Measurements from ENCODE around the gene REXO5. TPM values are rescaled to one million over a fixed set of nuclear protein-coding genes. Genes with fewer than 3 reads are reported as not detected.

REXO5 gene
- total and polyA plus RNA-seq, 12 donors, result 2.0 to 6.9 (median 4.8) TPM

DNA sequence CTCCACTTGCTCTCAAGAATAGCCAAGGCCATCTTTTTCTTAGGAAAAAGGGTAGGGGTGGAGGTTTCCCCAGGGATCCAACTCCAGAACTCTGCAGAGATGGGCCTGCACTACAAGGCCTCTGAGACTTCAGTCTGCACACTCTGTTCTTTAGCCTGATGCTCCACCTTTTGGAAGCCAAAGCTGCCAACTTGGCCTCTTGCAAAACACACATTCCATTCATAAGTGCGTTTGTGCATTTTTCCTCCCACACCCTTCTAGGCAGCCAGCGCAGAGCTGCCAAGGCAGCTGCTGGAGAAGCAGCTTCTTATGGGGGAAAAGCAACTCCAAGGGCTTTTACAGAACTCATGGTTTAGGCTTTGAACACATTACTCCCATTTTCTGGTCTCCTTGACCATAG is 45.3 kb downstream of the REXO5 start:
- H3K27me3 ChIP-seq, result no peaks in the 10 kb centered on the region
- DNase-seq (peak; percentile 70 to 77), ATAC-seq (peak; percentile 80 to 96 (median 92))
- peaks cover 15 to 56% (median 50%) of the 10 kb centered on the region in 9 donors for H3K4me1 ChIP-seq
- TF ChIP-seq, protein P1, sequence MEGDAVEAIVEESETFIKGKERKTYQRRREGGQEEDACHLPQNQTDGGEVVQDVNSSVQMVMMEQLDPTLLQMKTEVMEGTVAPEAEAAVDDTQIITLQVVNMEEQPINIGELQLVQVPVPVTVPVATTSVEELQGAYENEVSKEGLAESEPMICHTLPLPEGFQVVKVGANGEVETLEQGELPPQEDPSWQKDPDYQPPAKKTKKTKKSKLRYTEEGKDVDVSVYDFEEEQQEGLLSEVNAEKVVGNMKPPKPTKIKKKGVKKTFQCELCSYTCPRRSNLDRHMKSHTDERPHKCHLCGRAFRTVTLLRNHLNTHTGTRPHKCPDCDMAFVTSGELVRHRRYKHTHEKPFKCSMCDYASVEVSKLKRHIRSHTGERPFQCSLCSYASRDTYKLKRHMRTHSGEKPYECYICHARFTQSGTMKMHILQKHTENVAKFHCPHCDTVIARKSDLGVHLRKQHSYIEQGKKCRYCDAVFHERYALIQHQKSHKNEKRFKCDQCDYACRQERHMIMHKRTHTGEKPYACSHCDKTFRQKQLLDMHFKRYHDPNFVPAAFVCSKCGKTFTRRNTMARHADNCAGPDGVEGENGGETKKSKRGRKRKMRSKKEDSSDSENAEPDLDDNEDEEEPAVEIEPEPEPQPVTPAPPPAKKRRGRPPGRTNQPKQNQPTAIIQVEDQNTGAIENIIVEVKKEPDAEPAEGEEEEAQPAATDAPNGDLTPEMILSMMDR (IDR thresholded peaks at IDR 0.05), result no peak
- peak overlapping the region; percentile 69 to 87 (median 76) for H3K27ac ChIP-seq
- intact Hi-C loops (cut with DNase I), result loop anchor here in 8 of 10 donors (2.0 to 10.0 kb wide), 11 partner anchors 44 to 306 kb away; partner anchors contain the start of genes DCUN1D3 (in 5 of the 8), LYRM1 (in 5 of the 8), ERI2 (in 1 of the 8) and LDAF1 (in 1 of the 8)
- H3K9me3 ChIP-seq, result no peaks in the 10 kb centered on the region
- 10 to 15% methylated on average over 2 of the region's 2 CpGs for WGBS, 2 donors
- H3K36me3 ChIP-seq, result peaks cover 0 to 31% (median 0%) of the 10 kb centered on the region in 9 donors
- no peak overlapping the region for H3K4me3 ChIP-seq

DNA sequence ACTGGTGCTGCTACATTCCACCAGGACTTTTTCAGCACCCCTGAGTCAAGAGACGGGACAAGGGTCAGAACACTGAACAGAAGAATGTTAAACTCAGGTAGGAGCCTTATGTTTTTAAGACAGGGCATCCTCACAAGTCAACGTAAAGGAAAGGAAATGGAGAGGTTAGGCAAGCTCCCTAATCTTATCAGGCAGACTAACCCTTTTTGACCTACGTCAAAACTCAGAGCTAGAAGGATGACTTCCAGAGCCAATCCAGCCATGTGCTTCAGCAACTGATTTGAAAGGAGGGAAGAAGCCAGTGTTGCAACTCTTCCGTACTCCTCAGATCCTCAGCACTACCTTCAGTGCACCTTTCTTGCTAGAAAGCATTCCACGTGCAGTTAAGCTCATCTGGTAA is 46.8 kb downstream of the REXO5 start:
- no peak for DNase-seq
- Histone ChIP-seq H3K27me3 (no peaks in the 10 kb centered on the region), H3K9me3 (no peaks in the 10 kb centered on the region), H3K4me3 (no peak overlapping the region), H3K36me3 (peaks cover 0 to 46% (median 0%) of the 10 kb centered on the region in 9 donors), H3K4me1 (peaks cover 15 to 69% (median 57%) of the 10 kb centered on the region in 9 donors), H3K27ac (peak overlapping the region in 9 of 10 donors; percentile 13 to 81 (median 49))
- WGBS, 2 donors, result 34 to 54% methylated on average over 5 of the region's 5 CpGs
- ATAC-seq, result peak in 1 of 8 donors; percentile 25
- TF ChIP-seq, protein P1 (IDR thresholded peaks at IDR 0.05), result no peak
- intact Hi-C loops (cut with DNase I), result loop anchor here in 6 of 10 donors (2.0 to 10.0 kb wide), 8 partner anchors 44 to 304 kb away; partner anchors contain the start of genes DCUN1D3 (in 5 of the 6), LYRM1 (in 5 of the 6), ERI2 (in 1 of the 6) and LDAF1 (in 1 of the 6)

DNA sequence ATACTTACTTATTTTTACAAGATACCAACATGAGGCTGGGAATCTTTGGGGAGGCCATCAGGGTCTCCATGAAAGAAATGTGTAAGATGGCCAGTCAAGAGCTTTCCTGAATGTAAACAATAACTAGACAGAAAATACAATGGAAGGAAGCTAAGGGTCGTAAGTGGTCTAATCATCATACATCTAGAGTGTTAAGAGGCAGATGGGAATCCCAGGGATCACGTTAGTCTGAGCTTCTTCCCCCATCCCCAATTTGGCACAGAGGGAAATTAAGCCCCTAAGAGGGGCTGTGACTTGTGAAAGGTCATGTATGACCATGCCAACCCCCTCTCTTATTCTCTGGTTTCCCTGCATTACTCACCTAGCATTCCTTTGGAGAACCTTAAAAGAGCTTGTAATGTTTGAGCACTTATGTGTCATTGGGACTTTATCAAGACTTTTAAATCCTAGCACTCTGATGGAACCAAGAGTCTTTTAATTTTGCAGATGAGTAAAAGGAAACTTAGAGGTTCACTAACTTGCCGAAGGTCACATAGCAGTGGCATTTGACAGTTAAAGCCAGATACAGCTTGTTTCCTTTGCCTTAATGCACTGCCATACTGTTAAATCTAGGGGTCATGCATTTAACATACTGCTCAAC is 47.8 kb downstream of the REXO5 start:
- WGBS, 2 donors, result 73 to 77% methylated on average over 3 of the region's 3 CpGs

DNA sequence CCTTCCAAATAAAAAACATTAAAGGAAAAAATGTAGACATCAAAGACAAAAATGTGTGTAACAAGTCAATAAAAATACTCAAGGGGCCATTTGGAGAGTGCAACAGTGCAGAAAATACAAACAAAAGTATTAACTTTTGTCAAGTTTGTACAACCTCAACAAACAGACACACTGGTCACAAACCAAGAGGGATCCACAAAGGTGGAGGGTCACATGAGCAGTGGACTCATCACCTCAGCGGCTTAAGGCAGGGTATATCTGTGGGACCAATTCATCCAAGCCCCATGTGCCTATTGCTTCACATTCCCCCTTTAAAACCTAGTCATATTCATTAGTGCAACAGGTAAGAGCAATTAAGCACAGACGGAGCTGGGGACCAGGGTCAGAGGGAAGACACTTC is 48.6 kb downstream of the REXO5 start:
- Histone ChIP-seq H3K36me3 (peaks cover 0 to 53% (median 0%) of the 10 kb centered on the region in 9 donors), H3K4me3 (no peak overlapping the region), H3K27me3 (no peaks in the 10 kb centered on the region), H3K27ac (no peak overlapping the region), H3K9me3 (no peaks in the 10 kb centered on the region), H3K4me1 (peaks cover 17 to 78% (median 65%) of the 10 kb centered on the region in 9 donors)
- no peak for DNase-seq
- TF ChIP-seq, protein P1 (IDR thresholded peaks at IDR 0.05), result no peak
- 98 to 100% methylated on average over 2 of the region's 2 CpGs for WGBS, 2 donors
- intact Hi-C loops (cut with DNase I), result loop anchor here in 6 of 10 donors (5.0 to 10.0 kb wide), 7 partner anchors 42 to 302 kb away; partner anchors contain the start of genes DCUN1D3 (in 4 of the 6), LYRM1 (in 4 of the 6), ERI2 (in 1 of the 6) and LDAF1 (in 1 of the 6)
- no peak for ATAC-seq

More for the DNA sequence above, 47.8 kb downstream of the REXO5 start:
- no peaks in the 10 kb centered on the region for H3K9me3 ChIP-seq
- peak overlapping the region in 6 of 10 donors; percentile 32 to 81 (median 70) for H3K27ac ChIP-seq
- no peak for ATAC-seq
- no peak for DNase-seq
- no peaks in the 10 kb centered on the region for H3K27me3 ChIP-seq
- no peak overlapping the region for H3K4me3 ChIP-seq
- TF ChIP-seq, protein P1 (IDR thresholded peaks at IDR 0.05), result no peak
- peaks cover 0 to 48% (median 0%) of the 10 kb centered on the region in 9 donors for H3K36me3 ChIP-seq
- peaks cover 15 to 74% (median 60%) of the 10 kb centered on the region in 9 donors for H3K4me1 ChIP-seq
- intact Hi-C loops (cut with DNase I), result loop anchor here in 6 of 10 donors (2.0 to 10.0 kb wide), 8 partner anchors 43 to 303 kb away; partner anchors contain the start of genes DCUN1D3 (in 5 of the 6), LYRM1 (in 5 of the 6), ERI2 (in 1 of the 6) and LDAF1 (in 1 of the 6)
